Measurements from ENCODE around the gene CADPS. TPM values are rescaled to one million over a fixed set of nuclear protein-coding genes. Genes with fewer than 3 reads are reported as not detected.

The CADPS gene
- total and polyA plus RNA-seq, 11 donors: 3.6 to 37.8 (median 12.9) TPM

DNA sequence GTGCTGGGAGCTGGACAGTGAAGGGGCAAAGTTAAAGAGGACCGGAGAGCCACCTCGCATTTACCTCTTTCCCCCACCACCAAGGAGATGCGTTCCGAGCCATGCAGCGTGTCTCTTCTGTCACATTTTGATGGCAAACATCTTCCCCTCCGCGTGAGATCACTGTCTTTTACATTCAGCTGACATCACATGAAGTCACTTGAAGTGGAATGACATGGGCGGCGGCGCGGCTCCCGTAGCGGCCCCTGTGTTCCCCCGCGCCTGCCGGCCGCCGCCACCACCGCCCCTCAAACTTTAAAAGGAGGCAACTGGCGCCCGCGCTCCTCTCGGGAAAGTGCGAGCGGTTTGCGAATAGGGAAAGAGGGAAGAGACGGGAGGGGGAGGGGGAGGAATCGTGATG is 502.0 kb downstream of the CADPS start, which contains the start of gene FEZF2:
Gene FEZF2, minus strand, starts transcription at position 336 of the 400 bp plus-strand sequence. CDS start 682 bp downstream, outside the sequence.
- 1 to 2% (median 1%) methylated on average over 28 of the region's 28 CpGs for WGBS, 4 donors
- Histone ChIP-seq H3K27ac (no peak within 1 kb of the TSS), H3K4me1 (peaks cover 0 to 64% (median 14%) of the 10 kb centered on the region in 12 donors), H3K9me3 (no peaks in the 10 kb centered on the region), H3K36me3 (no peaks in the 10 kb centered on the region), H3K4me3 (peak within 1 kb of the TSS in 11 of 12 donors; percentile 4 to 42 (median 24)), H3K27me3 (peaks cover 77 to 100% (median 98%) of the 10 kb centered on the region in 9 donors)
- intact Hi-C loops (cut with DNase I): no loop called here
- no peak for ATAC-seq
- TF ChIP-seq POLR2A (IDR thresholded peaks at IDR 0.05): no peak
- TF ChIP-seq CTCF (IDR thresholded peaks at IDR 0.05): no peak
- DNase-seq: no peak

GRCh38 chr3:62372621-62373041 is 502.6 kb downstream of the CADPS start:
- no peaks in the 10 kb centered on the region for H3K9me3 ChIP-seq
- no peak for TF ChIP-seq POLR2A (IDR thresholded peaks at IDR 0.05)
- no peak for TF ChIP-seq CTCF (IDR thresholded peaks at IDR 0.05)
- DNase-seq (no peak), ATAC-seq (no peak)
- H3K4me3 ChIP-seq: peak overlapping the region in 4 of 12 donors; percentile 2 to 18 (median 6)
- H3K4me1 ChIP-seq: peaks cover 0 to 64% (median 14%) of the 10 kb centered on the region in 12 donors
- H3K27me3 ChIP-seq: peaks cover 80 to 100% (median 98%) of the 10 kb centered on the region in 9 donors
- no peaks in the 10 kb centered on the region for H3K36me3 ChIP-seq
- WGBS, 4 donors: 2 to 4% (median 3%) methylated on average over 12 to 30 of the region's 30 CpGs
- intact Hi-C loops (cut with DNase I): no loop called here
- no peak overlapping the region for H3K27ac ChIP-seq

DNA sequence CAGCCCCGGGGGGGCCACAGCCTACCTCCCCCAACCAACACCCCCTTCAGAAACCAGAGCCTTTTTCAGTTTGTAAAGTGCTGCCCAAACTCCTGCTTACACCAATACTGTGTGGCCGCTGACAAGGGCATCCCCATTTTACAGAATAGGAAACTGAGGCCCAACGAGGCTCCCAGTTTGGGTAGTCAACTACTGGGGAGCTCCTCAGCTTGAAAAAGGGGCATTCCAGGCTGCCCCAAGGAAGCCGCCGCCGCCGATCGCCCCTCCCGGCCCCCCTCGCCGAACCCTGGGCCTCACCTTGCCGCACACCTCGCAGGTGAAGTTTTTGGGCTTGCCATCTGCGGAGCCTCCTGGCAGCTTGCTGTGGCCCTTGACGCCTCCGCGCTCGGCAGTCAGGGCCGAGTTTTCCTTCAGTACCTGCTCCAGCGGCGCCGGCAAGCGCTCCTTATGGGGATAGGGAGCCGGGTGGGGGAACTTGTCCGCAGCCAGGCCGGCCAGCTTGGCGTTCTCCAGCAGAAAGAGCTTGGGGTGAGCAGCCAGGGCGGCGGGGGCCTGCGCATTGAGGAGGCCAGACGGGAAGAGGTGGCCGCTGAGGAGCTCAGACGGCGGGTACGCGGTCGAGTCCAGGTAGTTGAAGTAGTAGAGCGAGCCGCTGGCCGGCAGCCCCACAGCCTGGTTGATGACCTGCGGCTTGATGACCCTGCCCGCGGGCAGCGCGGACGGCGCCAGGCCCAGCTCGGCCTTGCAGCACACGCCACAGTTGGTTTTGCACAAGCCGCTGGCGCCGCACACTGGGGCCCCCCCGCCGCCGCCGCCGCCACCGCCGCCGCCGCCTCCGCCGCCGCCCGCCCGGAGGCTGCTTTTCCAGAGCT is 503.3 kb downstream of the CADPS start:
- no peaks in the 10 kb centered on the region for H3K36me3 ChIP-seq
- H3K4me1 ChIP-seq: peaks cover 0 to 64% (median 14%) of the 10 kb centered on the region in 12 donors
- DNase-seq (no peak), ATAC-seq (no peak)
- no peaks in the 10 kb centered on the region for H3K9me3 ChIP-seq
- TF ChIP-seq POLR2A (IDR thresholded peaks at IDR 0.05) (no peak), CTCF (IDR thresholded peaks at IDR 0.05) (no peak)
- intact Hi-C loops (cut with DNase I): no loop called here
- H3K4me3 ChIP-seq: peak overlapping the region in 2 of 12 donors; percentile 2 to 18
- peaks cover 78 to 100% (median 98%) of the 10 kb centered on the region in 9 donors for H3K27me3 ChIP-seq
- H3K27ac ChIP-seq: no peak overlapping the region
- 1 to 5% (median 3%) methylated on average over 23 to 66 of the region's 66 CpGs for WGBS, 4 donors
